GM12878 (cell line): ENCODE results near the gene ANK3. TPM values are rescaled to one million over a fixed set of nuclear protein-coding genes. Genes with fewer than 3 reads are reported as not detected.

ENCODE experiments used
- ATF2 ChIP-seq: IDR thresholded peaks from 2 replicates; pipeline ENCODE4 v1.6.1; 2012; ENCODE audit warnings: low read length, inconsistent platforms
- BACH1 ChIP-seq: fragments of 450-650 bp; IDR thresholded peaks from 2 replicates; pipeline ENCODE4 v1.6.1; 2017; ENCODE audit warnings: mild to moderate bottlenecking, borderline replicate concordance
- CBX5 ChIP-seq: sonication (generic); IDR thresholded peaks from 2 replicates; pipeline ENCODE4 v1.6.1; 2016; ENCODE audit warnings: low read depth, moderate library complexity, mild to moderate bottlenecking, inconsistent platforms
- E2F8 ChIP-seq: fragments of 450-650 bp; IDR thresholded peaks from 2 replicates; pipeline ENCODE4 v1.6.1; 2018; ENCODE audit warnings: mild to moderate bottlenecking, low read depth, moderate library complexity; ENCODE audit not compliant: partially characterized antibody
- JUNB ChIP-seq: IDR thresholded peaks from 2 replicates; pipeline ENCODE4 v1.6.1; 2016; ENCODE audit warnings: antibody characterized with exemption, mild to moderate bottlenecking
- MEF2B ChIP-seq: fragments of 450-650 bp; IDR thresholded peaks from 2 replicates; pipeline ENCODE4 v1.6.1; 2018; ENCODE audit warnings: mild to moderate bottlenecking, moderate library complexity; ENCODE audit not compliant: partially characterized antibody, poor library complexity, severe bottlenecking
- PML ChIP-seq: IDR thresholded peaks from 2 replicates; pipeline ENCODE4 v1.6.1; 2012; ENCODE audit warnings: low read length, inconsistent platforms
- polyA plus RNA-seq, 11 experiments: library from polyadenylated mRNA; depleted of rRNA in 4 of 11; unstranded in 6 of 11; stranded (reverse) in 5 of 11; fragments of >200 nt; fragmentation: Nextera tagmentation in 4 of 11; fragmentation: Illumina TruSeq in 1 of 11; extraction: Ambion mirVana in 4 of 11; extraction: Trizol in 1 of 11; gene quantifications; 1 replicate in 1 of 11; 2 replicates in 10 of 11; pipeline versions ENCODE4 v1.2.1 to v1.2.3, GENCODE V29; 2011 to 2016; ENCODE audit warnings: inconsistent platforms in 2 of 11, missing spikeins in 2 of 11, low read depth in 1 of 11
- total RNA-seq, 4 experiments: library from RNA; depleted of rRNA in 3 of 4; stranded (reverse); fragments of >200 nt in 3 of 4; fragmentation: Illumina TruSeq in 1 of 4; extraction: Trizol in 1 of 4; gene quantifications; 2 replicates each; pipeline versions ENCODE4 v1.2.1 to v1.2.3, GENCODE V29; 2013 to 2021
- TF ChIP-seq, protein P1 (sequence below): fragments of 450-650 bp; formaldehyde crosslinking; IDR thresholded peaks from 2 replicates; pipeline ENCODE4 v1.4.0; 2020; ENCODE audit warnings: mild to moderate bottlenecking, moderate library complexity
- TF ChIP-seq, protein P2 (sequence below): fragments of 450-650 bp; IDR thresholded peaks from 2 replicates; pipeline ENCODE4 v1.6.1; 2017; ENCODE audit warnings: antibody characterized with exemption, mild to moderate bottlenecking, moderate library complexity

ANK3 gene
- total and polyA plus RNA-seq, 10 of the 15 experiments (the other 5 are each of a cell fraction or from before 2014, with no cell fraction given) = 0.06 to 0.82 (median 0.20) TPM; not detected in 2

- TF ChIP-seq E2F8 (no peak), CBX5 (no peak), BACH1 (no peak), PML (no peak), MEF2B (no peak), ATF2 (no peak), JUNB (no peak)
- TF ChIP-seq, protein P1, sequence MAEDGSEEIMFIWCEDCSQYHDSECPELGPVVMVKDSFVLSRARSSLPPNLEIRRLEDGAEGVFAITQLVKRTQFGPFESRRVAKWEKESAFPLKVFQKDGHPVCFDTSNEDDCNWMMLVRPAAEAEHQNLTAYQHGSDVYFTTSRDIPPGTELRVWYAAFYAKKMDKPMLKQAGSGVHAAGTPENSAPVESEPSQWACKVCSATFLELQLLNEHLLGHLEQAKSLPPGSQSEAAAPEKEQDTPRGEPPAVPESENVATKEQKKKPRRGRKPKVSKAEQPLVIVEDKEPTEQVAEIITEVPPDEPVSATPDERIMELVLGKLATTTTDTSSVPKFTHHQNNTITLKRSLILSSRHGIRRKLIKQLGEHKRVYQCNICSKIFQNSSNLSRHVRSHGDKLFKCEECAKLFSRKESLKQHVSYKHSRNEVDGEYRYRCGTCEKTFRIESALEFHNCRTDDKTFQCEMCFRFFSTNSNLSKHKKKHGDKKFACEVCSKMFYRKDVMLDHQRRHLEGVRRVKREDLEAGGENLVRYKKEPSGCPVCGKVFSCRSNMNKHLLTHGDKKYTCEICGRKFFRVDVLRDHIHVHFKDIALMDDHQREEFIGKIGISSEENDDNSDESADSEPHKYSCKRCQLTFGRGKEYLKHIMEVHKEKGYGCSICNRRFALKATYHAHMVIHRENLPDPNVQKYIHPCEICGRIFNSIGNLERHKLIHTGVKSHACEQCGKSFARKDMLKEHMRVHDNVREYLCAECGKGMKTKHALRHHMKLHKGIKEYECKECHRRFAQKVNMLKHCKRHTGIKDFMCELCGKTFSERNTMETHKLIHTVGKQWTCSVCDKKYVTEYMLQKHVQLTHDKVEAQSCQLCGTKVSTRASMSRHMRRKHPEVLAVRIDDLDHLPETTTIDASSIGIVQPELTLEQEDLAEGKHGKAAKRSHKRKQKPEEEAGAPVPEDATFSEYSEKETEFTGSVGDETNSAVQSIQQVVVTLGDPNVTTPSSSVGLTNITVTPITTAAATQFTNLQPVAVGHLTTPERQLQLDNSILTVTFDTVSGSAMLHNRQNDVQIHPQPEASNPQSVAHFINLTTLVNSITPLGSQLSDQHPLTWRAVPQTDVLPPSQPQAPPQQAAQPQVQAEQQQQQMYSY (CRISPR knock-in tag) = no peak
- TF ChIP-seq, protein P2, sequence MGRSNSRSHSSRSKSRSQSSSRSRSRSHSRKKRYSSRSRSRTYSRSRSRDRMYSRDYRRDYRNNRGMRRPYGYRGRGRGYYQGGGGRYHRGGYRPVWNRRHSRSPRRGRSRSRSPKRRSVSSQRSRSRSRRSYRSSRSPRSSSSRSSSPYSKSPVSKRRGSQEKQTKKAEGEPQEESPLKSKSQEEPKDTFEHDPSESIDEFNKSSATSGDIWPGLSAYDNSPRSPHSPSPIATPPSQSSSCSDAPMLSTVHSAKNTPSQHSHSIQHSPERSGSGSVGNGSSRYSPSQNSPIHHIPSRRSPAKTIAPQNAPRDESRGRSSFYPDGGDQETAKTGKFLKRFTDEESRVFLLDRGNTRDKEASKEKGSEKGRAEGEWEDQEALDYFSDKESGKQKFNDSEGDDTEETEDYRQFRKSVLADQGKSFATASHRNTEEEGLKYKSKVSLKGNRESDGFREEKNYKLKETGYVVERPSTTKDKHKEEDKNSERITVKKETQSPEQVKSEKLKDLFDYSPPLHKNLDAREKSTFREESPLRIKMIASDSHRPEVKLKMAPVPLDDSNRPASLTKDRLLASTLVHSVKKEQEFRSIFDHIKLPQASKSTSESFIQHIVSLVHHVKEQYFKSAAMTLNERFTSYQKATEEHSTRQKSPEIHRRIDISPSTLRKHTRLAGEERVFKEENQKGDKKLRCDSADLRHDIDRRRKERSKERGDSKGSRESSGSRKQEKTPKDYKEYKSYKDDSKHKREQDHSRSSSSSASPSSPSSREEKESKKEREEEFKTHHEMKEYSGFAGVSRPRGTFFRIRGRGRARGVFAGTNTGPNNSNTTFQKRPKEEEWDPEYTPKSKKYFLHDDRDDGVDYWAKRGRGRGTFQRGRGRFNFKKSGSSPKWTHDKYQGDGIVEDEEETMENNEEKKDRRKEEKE = no peak
- TF ChIP-seq, all 136 proteins: peak for 0
These were observed 196.7 kb downstream of the ANK3 start (continued) for GRCh38 chr10:60192946-60193345.
